ENCODE results near the gene S100A16. TPM values are rescaled to one million over a fixed set of nuclear protein-coding genes. Genes with fewer than 3 reads are reported as not detected.

Gene S100A16
- total RNA-seq, 2 donors from 2014 or later, result 20.1 to 42.5 TPM

DNA sequence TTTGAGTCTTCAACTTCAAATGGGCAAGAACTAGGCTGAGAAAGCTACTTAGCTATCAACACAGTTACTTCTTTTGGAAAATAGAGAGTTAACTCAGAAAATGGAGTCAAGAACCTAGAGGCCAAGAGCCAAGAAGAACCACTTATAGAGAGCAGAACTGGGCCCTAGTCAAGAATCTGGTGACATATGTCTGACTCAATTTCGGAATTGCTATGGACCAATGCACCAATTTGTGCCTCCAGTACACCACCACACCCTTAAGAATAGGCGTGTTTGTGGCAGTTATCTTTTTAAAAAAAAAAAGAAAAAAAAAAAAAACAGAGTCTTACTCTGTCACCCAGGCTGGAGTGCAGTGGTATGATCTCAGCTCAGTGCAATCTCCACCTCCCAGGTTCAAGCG lies 55.1 kb downstream of the S100A16 start:
- Histone ChIP-seq H3K27me3 (no peaks in the 10 kb centered on the region), H3K9me3 (no peaks in the 10 kb centered on the region), H3K27ac (no peak overlapping the region), H3K36me3 (replicated peaks in 1 of 2; ENCODE audit: insufficient read depth in 1 of 2, low read depth in 2 of 2) (no peaks in the 10 kb centered on the region), H3K4me1 (peaks cover 11% of the 10 kb centered on the region), H3K4me3 (no peak overlapping the region)
- no peak for DNase-seq
- intact Hi-C loops (cut with DNase I), result no loop called here
- 87 to 93% methylated on average over 3 of the region's 3 CpGs for WGBS, 2 donors
- no peak for ATAC-seq
- TF ChIP-seq, protein P1, sequence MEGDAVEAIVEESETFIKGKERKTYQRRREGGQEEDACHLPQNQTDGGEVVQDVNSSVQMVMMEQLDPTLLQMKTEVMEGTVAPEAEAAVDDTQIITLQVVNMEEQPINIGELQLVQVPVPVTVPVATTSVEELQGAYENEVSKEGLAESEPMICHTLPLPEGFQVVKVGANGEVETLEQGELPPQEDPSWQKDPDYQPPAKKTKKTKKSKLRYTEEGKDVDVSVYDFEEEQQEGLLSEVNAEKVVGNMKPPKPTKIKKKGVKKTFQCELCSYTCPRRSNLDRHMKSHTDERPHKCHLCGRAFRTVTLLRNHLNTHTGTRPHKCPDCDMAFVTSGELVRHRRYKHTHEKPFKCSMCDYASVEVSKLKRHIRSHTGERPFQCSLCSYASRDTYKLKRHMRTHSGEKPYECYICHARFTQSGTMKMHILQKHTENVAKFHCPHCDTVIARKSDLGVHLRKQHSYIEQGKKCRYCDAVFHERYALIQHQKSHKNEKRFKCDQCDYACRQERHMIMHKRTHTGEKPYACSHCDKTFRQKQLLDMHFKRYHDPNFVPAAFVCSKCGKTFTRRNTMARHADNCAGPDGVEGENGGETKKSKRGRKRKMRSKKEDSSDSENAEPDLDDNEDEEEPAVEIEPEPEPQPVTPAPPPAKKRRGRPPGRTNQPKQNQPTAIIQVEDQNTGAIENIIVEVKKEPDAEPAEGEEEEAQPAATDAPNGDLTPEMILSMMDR (IDR thresholded peaks at IDR 0.05), result no peak
- no peak for TF ChIP-seq POLR2A (IDR thresholded peaks at IDR 0.05)

Other genes with a start within 250 kb of the S100A16 start
- gene S100A12, start 237.5 kb downstream of the S100A16 start, total RNA-seq, result not detected
- 1 to 10 TPM in 1 of 2 donors, not detected in 1; 1.8 TPM for gene S100A8, start 222.1 kb downstream of the S100A16 start, total RNA-seq
- not detected for gene S100A7A, start 196.6 kb downstream of the S100A16 start, total RNA-seq
- not detected for gene S100A7, start 152.5 kb downstream of the S100A16 start, total RNA-seq
- gene S100A6, start 77.1 kb downstream of the S100A16 start, total RNA-seq, result 10 to 100 TPM; 54.7 to 58.9 TPM
- not detected for gene S100A5, start 72.2 kb downstream of the S100A16 start, total RNA-seq
- gene S100A4, start 67.3 kb downstream of the S100A16 start, total RNA-seq, result 10 to 100 TPM; 49.5 to 81.7 TPM
- not detected for gene S100A3, start 63.9 kb downstream of the S100A16 start, total RNA-seq
- gene S100A2, start 47.3 kb downstream of the S100A16 start, total RNA-seq, result not detected
- 10 to 100 TPM; 12.2 to 30.4 TPM for gene S100A14, start 3.2 kb upstream of the S100A16 start, total RNA-seq
- gene S100A13, start 14.4 kb upstream of the S100A16 start, total RNA-seq, result 10 to 100 TPM; 65.3 to 88.7 TPM
- gene S100A1, start 15.3 kb upstream of the S100A16 start, total RNA-seq, result 10 to 100 TPM in 1 of 2 donors, 1 to 10 TPM in 1; 7.3 to 57.0 TPM
- gene CHTOP, start 20.9 kb upstream of the S100A16 start, total RNA-seq, result 10 to 100 TPM; 62.3 to 68.0 TPM
- gene SNAPIN, start 45.6 kb upstream of the S100A16 start, total RNA-seq, result 10 to 100 TPM; 21.8 to 23.7 TPM
- 10 to 100 TPM; 57.7 to 59.1 TPM for gene ILF2, start 57.9 kb upstream of the S100A16 start, total RNA-seq
- 10 to 100 TPM; 11.7 to 16.5 TPM for gene NPR1, start 65.6 kb upstream of the S100A16 start, total RNA-seq
- gene INTS3, start 114.9 kb upstream of the S100A16 start, total RNA-seq, result 10 to 100 TPM; 25.4 to 33.3 TPM
- gene SLC27A3, start 162.3 kb upstream of the S100A16 start, total RNA-seq, result 10 to 100 TPM; 15.0 to 21.1 TPM

All from body of pancreas (tissue), 4 donors.